SK-N-SH treated with all-trans-retinoic acid at 6 μM for 48 hours (cell line): ENCODE results near the gene RAB14.

ENCODE experiments used
- ATAC-seq: fragments of 200-7000 bp; cut with Tn5 transposase; 3 replicates; pipeline ENCODE4 v1.9.1; 2020; ENCODE audit warnings: mild to moderate bottlenecking, moderate library complexity
- BACH2 ChIP-seq: fragments of 250-450 bp; sonication (Bioruptor Pico); IDR thresholded peaks from 2 replicates; pipeline ENCODE4 v1.9.0; 2021; ENCODE audit warnings: mild to moderate bottlenecking, borderline replicate concordance
- CSDC2 ChIP-seq: fragments of 250-450 bp; sonication (Bioruptor Pico); IDR thresholded peaks from 2 replicates; pipeline ENCODE4 v1.5.0; 2020; ENCODE audit warnings: mild to moderate bottlenecking, moderate library complexity
- GLIS3 ChIP-seq: fragments of 250-450 bp; sonication (Bioruptor Pico); IDR thresholded peaks from 2 replicates; pipeline ENCODE4 v1.5.0; 2020; ENCODE audit warnings: mild to moderate bottlenecking, moderate library complexity
- ISL1 ChIP-seq: fragments of 250-450 bp; sonication (Bioruptor Pico); IDR thresholded peaks from 2 replicates; pipeline ENCODE4 v2.1.2; 2022; ENCODE audit warnings: mild to moderate bottlenecking, moderate library complexity
- OSR1 ChIP-seq: fragments of 250-450 bp; sonication (Bioruptor Pico); IDR thresholded peaks from 2 replicates; pipeline ENCODE4 v1.8.0; 2022; ENCODE audit warnings: moderate library complexity, mild to moderate bottlenecking, inconsistent platforms
- PPARA ChIP-seq: fragments of 250-450 bp; sonication (Bioruptor Pico); IDR thresholded peaks from 2 replicates; pipeline ENCODE4 v1.5.0; 2020; ENCODE audit warnings: mild to moderate bottlenecking, borderline replicate concordance
- RARB ChIP-seq: fragments of 250-450 bp; sonication (Bioruptor Pico); IDR thresholded peaks from 2 replicates; pipeline ENCODE4 v1.8.0; 2021; ENCODE audit warnings: mild to moderate bottlenecking, moderate library complexity
- SNAI2 ChIP-seq: fragments of 250-450 bp; sonication (Bioruptor Pico); IDR thresholded peaks from 2 replicates; pipeline ENCODE4 v1.5.0; 2020; ENCODE audit warnings: mild to moderate bottlenecking, moderate library complexity
- TCF4 ChIP-seq: fragments of 250-450 bp; sonication (Bioruptor Pico); IDR thresholded peaks from 2 replicates; pipeline ENCODE4 v1.8.0; 2021; ENCODE audit warnings: mild to moderate bottlenecking, moderate library complexity, borderline replicate concordance
- TOX ChIP-seq: fragments of 250-450 bp; sonication (Bioruptor Pico); IDR thresholded peaks from 2 replicates; pipeline ENCODE4 v1.8.0; 2021; ENCODE audit warnings: mild to moderate bottlenecking, moderate library complexity, borderline replicate concordance
- ZC3H10 ChIP-seq: fragments of 250-450 bp; sonication (Bioruptor Pico); IDR thresholded peaks from 2 replicates; pipeline ENCODE4 v1.5.1; 2021; ENCODE audit warnings: mild to moderate bottlenecking, moderate library complexity
- ZFP3 ChIP-seq: fragments of 250-450 bp; sonication (Bioruptor Pico); IDR thresholded peaks from 2 replicates; pipeline ENCODE4 v1.5.0; 2020; ENCODE audit warnings: mild to moderate bottlenecking, moderate library complexity
- ZFP30 ChIP-seq: fragments of 450-650 bp; formaldehyde crosslinking; IDR thresholded peaks from 2 replicates; pipeline ENCODE4 v1.5.0; 2022; ENCODE audit warnings: mild to moderate bottlenecking, moderate library complexity
- ZNF565 ChIP-seq: fragments of 450-650 bp; formaldehyde crosslinking; conservative IDR thresholded peaks from 2 replicates; pipeline ENCODE4 v1.5.0; 2020; ENCODE audit warnings: low read depth, mild to moderate bottlenecking, moderate library complexity
- ZNF70 ChIP-seq: fragments of 450-650 bp; formaldehyde crosslinking; IDR thresholded peaks from 2 replicates; pipeline ENCODE4 v1.5.0; 2020; ENCODE audit warnings: mild to moderate bottlenecking, moderate library complexity
- TF ChIP-seq, protein P1 (sequence below): fragments of 250-450 bp; sonication (Bioruptor Pico); IDR thresholded peaks from 2 replicates; pipeline ENCODE4 v1.8.0; 2021; ENCODE audit warnings: low read depth, mild to moderate bottlenecking, moderate library complexity, borderline replicate concordance
- TF ChIP-seq, protein P2 (sequence below): fragments of 250-450 bp; sonication (Bioruptor Pico); IDR thresholded peaks from 2 replicates; pipeline ENCODE4 v1.5.1; 2021; ENCODE audit warnings: mild to moderate bottlenecking, moderate library complexity
- TF ChIP-seq, protein P3 (sequence below): fragments of 250-450 bp; sonication (Bioruptor Pico); IDR thresholded peaks from 2 replicates; pipeline ENCODE4 v1.5.0; 2020; ENCODE audit warnings: mild to moderate bottlenecking, moderate library complexity
- TF ChIP-seq, protein P4 (sequence below): fragments of 250-450 bp; sonication (Bioruptor Pico); IDR thresholded peaks from 2 replicates; pipeline ENCODE4 v1.8.0; 2020; ENCODE audit warnings: mild to moderate bottlenecking, moderate library complexity, borderline replicate concordance

Gene RAB14

DNA sequence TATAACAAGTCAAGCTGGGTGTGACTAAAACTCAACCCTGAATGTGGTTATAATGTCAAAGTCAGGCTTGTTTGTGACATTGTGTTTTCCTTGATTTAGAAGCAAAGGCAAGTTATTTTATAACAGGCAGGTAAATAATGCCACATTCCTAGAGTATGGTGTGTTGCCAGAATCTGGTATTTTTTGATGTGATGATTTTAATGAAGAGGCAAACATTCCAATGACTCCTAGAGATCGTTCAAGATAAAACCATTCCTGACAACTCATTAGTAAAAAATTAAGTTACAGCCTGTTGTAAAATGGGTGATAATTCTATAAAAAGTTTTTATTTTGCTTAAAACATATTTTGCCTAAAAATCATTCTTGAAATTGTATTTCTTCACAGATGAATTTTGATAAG, 60.0 kb downstream of the RAB14 start:
- TF ChIP-seq ZNF70, result no peak
- TF ChIP-seq, protein P1, sequence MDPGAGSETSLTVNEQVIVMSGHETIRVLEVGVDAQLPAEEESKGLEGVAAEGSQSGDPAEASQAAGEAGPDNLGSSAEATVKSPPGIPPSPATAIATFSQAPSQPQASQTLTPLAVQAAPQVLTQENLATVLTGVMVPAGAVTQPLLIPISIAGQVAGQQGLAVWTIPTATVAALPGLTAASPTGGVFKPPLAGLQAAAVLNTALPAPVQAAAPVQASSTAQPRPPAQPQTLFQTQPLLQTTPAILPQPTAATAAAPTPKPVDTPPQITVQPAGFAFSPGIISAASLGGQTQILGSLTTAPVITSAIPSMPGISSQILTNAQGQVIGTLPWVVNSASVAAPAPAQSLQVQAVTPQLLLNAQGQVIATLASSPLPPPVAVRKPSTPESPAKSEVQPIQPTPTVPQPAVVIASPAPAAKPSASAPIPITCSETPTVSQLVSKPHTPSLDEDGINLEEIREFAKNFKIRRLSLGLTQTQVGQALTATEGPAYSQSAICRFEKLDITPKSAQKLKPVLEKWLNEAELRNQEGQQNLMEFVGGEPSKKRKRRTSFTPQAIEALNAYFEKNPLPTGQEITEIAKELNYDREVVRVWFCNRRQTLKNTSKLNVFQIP (CRISPR knock-in tag), result no peak
- TF ChIP-seq PPARA (CRISPR knock-in tag), result no peak
- no peak for TF ChIP-seq ZFP30 (CRISPR knock-in tag)
- TF ChIP-seq ZC3H10 (CRISPR knock-in tag), result no peak
- TF ChIP-seq, protein P2, sequence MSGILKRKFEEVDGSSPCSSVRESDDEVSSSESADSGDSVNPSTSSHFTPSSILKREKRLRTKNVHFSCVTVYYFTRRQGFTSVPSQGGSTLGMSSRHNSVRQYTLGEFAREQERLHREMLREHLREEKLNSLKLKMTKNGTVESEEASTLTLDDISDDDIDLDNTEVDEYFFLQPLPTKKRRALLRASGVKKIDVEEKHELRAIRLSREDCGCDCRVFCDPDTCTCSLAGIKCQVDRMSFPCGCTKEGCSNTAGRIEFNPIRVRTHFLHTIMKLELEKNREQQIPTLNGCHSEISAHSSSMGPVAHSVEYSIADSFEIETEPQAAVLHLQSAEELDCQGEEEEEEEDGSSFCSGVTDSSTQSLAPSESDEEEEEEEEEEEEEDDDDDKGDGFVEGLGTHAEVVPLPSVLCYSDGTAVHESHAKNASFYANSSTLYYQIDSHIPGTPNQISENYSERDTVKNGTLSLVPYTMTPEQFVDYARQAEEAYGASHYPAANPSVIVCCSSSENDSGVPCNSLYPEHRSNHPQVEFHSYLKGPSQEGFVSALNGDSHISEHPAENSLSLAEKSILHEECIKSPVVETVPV (CRISPR knock-in tag), result no peak
- TF ChIP-seq ZFP3, result no peak
- no peak for TF ChIP-seq ZNF565
- no peak for TF ChIP-seq TCF4
- no peak for TF ChIP-seq SNAI2
- no peak for TF ChIP-seq RARB (CRISPR knock-in tag)
- no peak for ATAC-seq

DNA sequence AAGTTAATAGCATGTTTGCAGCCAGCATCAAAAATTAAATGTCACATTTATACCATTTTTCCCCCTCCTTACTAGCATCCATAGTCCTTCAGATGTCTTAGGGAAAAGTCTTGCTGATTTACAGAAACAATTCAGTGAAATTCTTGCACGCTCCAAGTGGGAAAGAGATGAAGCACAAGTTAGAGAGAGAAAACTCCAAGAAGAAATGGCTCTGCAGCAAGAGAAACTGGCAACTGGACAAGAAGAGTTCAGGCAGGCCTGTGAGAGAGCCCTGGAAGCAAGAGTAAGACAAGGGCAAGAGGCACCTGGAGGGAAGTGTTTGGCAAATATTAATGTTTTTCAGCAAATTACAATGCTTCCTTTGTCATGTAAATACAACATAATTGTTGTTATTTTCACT, 60.4 kb downstream of the RAB14 start:
- ATAC-seq, result no peak
- TF ChIP-seq ZNF70 (no peak), ZFP3 (no peak), SNAI2 (no peak)
- TF ChIP-seq, protein P1 (CRISPR knock-in tag), result no peak

DNA sequence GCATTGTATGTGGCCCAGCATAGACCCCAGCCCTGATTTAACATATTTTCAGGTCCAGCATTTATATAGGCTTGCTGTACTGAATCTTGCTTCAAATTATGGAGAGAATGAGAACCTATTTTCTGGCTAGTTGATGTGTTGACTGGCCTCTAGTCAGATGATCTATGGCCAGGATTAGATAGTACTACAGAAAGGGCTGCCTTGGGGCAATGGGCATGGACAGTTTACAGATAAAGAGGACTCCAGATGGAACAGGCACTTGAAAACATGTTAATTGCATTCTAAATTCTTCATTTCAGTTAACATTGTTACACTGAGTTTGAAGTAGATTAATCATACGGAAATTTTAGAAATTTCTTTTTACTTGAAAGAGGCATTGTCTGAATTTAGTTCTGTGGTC, 61.5 kb downstream of the RAB14 start:
- TF ChIP-seq TCF4 (no peak), OSR1 (CRISPR knock-in tag) (no peak), ZC3H10 (CRISPR knock-in tag) (no peak), BACH2 (CRISPR knock-in tag) (no peak), CSDC2 (no peak), TOX (CRISPR knock-in tag) (no peak), ZNF565 (no peak), GLIS3 (CRISPR knock-in tag) (no peak), RARB (CRISPR knock-in tag) (no peak), ISL1 (CRISPR knock-in tag) (no peak)
- TF ChIP-seq, protein P3, sequence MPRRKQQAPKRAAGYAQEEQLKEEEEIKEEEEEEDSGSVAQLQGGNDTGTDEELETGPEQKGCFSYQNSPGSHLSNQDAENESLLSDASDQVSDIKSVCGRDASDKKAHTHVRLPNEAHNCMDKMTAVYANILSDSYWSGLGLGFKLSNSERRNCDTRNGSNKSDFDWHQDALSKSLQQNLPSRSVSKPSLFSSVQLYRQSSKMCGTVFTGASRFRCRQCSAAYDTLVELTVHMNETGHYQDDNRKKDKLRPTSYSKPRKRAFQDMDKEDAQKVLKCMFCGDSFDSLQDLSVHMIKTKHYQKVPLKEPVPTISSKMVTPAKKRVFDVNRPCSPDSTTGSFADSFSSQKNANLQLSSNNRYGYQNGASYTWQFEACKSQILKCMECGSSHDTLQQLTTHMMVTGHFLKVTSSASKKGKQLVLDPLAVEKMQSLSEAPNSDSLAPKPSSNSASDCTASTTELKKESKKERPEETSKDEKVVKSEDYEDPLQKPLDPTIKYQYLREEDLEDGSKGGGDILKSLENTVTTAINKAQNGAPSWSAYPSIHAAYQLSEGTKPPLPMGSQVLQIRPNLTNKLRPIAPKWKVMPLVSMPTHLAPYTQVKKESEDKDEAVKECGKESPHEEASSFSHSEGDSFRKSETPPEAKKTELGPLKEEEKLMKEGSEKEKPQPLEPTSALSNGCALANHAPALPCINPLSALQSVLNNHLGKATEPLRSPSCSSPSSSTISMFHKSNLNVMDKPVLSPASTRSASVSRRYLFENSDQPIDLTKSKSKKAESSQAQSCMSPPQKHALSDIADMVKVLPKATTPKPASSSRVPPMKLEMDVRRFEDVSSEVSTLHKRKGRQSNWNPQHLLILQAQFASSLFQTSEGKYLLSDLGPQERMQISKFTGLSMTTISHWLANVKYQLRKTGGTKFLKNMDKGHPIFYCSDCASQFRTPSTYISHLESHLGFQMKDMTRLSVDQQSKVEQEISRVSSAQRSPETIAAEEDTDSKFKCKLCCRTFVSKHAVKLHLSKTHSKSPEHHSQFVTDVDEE (CRISPR knock-in tag), result no peak
- TF ChIP-seq, protein P1 (CRISPR knock-in tag), result no peak
- TF ChIP-seq, protein P4, sequence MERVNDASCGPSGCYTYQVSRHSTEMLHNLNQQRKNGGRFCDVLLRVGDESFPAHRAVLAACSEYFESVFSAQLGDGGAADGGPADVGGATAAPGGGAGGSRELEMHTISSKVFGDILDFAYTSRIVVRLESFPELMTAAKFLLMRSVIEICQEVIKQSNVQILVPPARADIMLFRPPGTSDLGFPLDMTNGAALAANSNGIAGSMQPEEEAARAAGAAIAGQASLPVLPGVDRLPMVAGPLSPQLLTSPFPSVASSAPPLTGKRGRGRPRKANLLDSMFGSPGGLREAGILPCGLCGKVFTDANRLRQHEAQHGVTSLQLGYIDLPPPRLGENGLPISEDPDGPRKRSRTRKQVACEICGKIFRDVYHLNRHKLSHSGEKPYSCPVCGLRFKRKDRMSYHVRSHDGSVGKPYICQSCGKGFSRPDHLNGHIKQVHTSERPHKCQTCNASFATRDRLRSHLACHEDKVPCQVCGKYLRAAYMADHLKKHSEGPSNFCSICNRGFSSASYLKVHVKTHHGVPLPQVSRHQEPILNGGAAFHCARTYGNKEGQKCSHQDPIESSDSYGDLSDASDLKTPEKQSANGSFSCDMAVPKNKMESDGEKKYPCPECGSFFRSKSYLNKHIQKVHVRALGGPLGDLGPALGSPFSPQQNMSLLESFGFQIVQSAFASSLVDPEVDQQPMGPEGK (CRISPR knock-in tag), result no peak
- ATAC-seq, result no peak
